GM18499 (cell line): ENCODE data around the gene CACNA1I.

ENCODE experiments used
- ATAC-seq: cut with Tn5 transposase; IDR thresholded peaks from one replicate; pipeline ENCODE4 v1.9.1; 2021; ENCODE audit warnings: moderate number of reproducible peaks; ENCODE audit not compliant: insufficient read depth, unreplicated experiment

CACNA1I gene

GRCh38 chr22:39663751-39664150, 93.2 kb downstream of the CACNA1I start:
- ATAC-seq = no peak

- no peak for ATAC-seq
Observed at GRCh38 chr22:39664485-39665200, 94.1 kb downstream of the CACNA1I start.

- ATAC-seq = no peak
Observed at GRCh38 chr22:39665229-39665628, 94.7 kb downstream of the CACNA1I start.

- ATAC-seq = no peak
Observed at GRCh38 chr22:39665661-39666431, 95.3 kb downstream of the CACNA1I start.

GRCh38 chr22:39666495-39666894, 95.9 kb downstream of the CACNA1I start:
- ATAC-seq = no peak

- no peak for ATAC-seq
Observed at GRCh38 chr22:39666926-39667325, 96.4 kb downstream of the CACNA1I start.

- ATAC-seq = no peak
Observed at GRCh38 chr22:39669432-39669831, 98.9 kb downstream of the CACNA1I start.

GRCh38 chr22:39671936-39672335, 101.4 kb downstream of the CACNA1I start:
- no peak for ATAC-seq

- ATAC-seq = no peak
Observed at GRCh38 chr22:39674536-39674935, 104.0 kb downstream of the CACNA1I start.

- ATAC-seq = no peak
Observed at GRCh38 chr22:39675947-39676346, 105.4 kb downstream of the CACNA1I start.

GRCh38 chr22:39677967-39678366, 107.4 kb downstream of the CACNA1I start:
- ATAC-seq = no peak

GRCh38 chr22:39678862-39679490, 108.4 kb downstream of the CACNA1I start:
- no peak for ATAC-seq

GRCh38 chr22:39679652-39680051, 109.1 kb downstream of the CACNA1I start:
- ATAC-seq = no peak

- ATAC-seq = no peak
Observed at GRCh38 chr22:39680486-39680885, 109.9 kb downstream of the CACNA1I start.

GRCh38 chr22:39681038-39681861, 110.7 kb downstream of the CACNA1I start:
- ATAC-seq = no peak

- ATAC-seq = no peak
Observed at GRCh38 chr22:39682994-39683393, 112.4 kb downstream of the CACNA1I start.

GRCh38 chr22:39683639-39684038, 113.1 kb downstream of the CACNA1I start:
- no peak for ATAC-seq

- no peak for ATAC-seq
Observed at GRCh38 chr22:39684702-39685281, 114.2 kb downstream of the CACNA1I start.

- no peak for ATAC-seq
Observed at GRCh38 chr22:39685336-39686177, 115.0 kb downstream of the CACNA1I start.
